NCI-H2107 treated with DMSO at 0.1 percent for 48 hours (cell line): ENCODE measurements around the gene TBX3.
"Not testable (repeated sequence)": the region's sequence is repeated elsewhere in the genome, so short reads cannot be mapped to it uniquely, and the experiment has no call there.

ENCODE experiments used
- DNase-seq: peaks from one replicate; lab custom pipeline; 2025; ENCODE audit not compliant: unreplicated experiment; lab: John Stamatoyannopoulos, UW

TBX3 gene

DNA sequence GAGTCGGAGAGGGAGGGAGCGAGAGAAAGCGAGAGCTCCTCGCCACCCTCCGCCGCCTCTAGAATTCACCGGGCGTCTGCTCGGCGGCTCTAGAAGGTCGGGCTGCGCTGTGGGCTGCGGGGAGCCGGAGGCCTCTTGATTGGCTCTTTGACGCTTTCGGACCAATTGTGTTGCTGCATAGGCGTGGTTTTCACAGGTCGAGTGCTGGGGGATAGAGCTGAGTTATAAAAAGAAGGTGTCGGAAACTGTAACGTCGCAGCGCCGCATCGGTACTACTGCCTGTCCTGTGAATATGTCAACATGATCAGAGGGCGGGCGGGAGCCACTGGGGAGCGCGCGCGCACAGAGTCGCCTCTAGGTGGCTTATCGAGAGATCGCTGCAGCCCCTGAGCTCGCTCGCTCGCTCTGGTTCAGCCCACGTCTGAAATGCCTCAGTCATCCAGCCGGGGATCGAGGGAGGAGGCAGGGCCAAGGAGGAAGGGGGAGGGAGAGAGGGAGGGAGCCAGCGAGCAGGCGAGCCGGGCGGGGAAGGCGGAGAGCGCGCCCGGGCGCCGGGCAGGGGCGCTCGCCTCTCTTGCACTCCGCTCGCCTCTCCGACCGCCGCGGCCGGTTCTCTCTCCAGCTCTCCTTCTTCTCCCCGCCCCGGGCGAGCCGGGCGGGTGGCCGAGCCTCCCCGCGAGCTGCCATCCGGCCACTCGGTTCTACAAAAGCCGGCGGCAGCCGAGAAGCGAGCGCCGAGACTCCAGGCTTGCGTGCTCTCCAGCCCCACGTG is at the start of gene TBX3:
TSS of gene TBX3 (minus strand) at position 78 of the 772 bp plus-strand sequence. CDS start 975 bp downstream, outside the sequence.
- no peak for DNase-seq

DNA sequence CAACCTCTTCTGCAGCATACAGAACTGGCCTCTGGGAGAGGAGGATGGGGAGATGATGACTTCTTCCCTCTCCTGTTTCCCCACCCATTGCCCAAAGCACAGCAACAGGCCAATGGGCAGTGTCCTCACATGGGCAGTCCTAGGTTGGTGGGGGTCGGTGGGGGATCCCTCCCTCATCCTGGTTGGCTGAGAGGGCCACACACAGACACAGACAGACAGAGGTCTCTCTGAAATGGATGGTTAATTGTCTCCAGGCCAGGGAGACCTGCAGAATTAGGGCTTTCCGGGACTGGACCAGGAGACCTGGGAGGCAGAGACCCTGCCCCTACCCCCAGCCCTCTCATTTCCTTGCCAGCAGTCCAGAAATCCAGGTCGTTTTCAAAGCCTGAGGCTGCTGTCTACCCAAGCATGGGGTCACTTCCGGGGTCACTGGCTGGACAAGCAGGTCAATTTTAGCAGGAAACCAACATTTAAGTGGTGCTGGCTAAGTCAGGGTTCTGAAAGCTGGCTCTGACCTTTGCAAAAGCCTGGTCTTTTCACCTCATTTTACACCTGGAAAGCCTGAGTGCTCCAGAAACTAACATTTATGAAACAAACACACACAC is 48.6 kb upstream of the TBX3 start:
- no peak for DNase-seq

DNA sequence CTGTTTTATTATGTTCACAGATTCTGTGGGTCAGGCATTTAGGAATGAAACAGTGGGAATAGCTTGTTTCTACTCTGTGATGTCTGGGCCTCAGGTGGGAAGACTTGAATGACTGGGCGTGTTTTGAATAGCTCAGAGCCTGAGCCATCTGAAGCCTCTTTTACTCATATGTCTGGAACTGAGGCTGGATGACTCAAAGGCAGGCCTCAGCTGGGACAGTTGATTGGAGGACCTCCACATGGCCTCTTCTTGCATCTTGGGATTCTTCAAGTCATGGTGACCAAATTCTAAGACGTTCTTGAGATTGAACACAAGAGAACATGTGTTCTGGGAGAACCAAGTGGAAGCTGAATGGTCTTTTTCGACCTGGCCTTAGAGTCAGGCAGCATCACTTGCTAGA is 45.8 kb upstream of the TBX3 start:
- no peak for DNase-seq

DNA sequence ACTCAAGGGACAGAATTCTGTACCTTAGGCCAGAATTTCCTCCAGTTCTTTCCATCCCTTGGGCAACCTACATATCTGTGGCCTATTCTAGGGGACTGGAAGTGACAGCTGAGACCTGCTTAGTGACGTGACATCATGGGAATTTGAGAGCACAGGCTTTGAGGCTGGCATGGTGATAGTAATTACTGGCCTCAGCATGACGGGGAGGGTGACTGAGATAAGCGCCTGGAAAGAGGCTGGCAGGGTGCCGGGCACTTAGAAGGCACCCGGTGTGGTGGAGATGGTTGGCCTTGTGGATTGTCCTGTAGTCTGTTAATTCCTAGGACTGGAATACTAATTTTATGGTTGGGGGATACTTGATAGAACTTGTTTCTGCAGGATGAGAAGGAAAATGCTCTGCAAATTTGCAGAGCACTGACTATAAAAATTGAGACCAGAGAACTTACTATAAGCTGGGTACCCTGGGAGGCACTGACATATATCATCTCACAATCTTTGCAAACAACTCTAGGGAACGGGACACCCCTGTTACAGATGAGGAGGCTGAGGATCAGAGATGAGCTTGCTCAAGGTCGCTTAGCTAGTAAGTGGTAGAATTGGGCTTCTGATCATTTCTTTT is 42.2 kb upstream of the TBX3 start:
- DNase-seq = no peak

DNA sequence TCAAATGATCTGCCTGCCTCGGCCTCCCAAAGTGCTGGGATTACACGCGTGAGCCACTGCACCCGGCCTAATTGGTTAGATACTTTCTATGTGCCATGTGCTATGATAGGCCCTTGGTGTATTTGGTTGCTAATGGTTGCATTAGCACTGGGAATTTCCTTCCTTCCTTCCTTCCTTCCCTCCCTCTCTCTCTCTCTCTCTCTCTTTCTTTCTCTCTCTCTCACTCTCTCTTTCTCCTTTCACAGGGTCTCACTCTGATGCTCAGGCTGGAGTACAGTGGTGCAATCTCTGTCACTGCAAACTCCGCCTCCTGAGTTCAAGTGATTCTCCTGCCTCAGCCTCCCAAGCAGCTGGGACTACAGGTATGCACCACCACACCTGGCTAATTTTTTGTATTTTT is 38.2 kb upstream of the TBX3 start:
- DNase-seq = not testable (repeated sequence)

DNA sequence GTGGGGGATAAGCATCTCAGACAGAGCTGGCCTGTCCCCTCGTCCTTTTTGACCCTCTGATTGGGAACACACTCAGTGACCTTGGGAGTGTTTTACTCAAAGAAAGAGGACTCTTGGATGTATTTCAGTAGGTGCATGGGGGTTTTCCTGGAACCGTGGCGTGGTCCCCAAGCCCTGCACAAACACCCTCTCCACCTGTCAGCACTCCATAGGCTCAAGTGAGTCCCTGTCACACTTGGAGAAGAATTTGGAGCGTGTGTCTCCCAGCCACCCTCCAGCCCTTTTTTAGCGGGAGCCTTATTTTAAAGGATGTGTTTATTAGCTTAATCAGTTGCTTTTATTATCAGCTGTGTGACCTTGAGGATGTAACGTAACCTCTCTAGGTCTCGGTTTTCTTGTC is 37.3 kb upstream of the TBX3 start:
- DNase-seq = no peak

DNA sequence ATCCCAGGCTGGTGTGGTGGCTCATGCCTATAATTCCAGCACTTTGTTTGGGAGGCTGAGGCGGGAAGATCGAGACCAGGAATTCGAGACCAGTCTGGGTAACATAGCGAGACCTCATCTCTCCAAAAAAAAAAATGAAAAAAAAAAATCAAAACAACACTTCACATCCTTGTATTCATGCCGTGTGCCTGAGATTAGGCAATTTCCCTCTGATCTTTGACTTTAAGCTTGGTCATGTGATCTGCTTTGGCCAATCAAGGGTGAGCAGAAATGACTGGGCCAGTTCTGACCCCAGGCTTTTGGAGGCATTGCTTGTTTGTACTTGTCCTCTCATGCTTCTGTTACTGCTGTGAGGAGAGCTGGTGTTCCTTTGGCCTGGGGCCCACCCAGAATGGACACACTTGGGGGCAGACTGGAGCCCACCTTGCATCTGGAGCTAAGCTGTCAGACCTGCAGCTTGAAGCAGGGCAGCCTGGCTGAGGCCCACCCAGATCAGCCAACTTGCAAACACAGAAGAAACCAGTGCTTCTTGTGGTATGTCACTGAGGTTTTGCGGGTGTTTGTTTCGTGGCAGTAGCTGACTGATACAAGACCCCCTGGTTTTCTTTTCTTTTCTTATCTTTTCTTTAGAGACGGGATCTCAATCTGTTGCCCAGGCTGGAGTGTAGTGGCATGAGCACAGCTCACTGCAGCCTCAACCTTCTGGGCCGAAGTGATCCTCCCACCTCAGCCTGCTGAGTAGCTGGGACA is 29.7 kb upstream of the TBX3 start:
- DNase-seq = no peak

DNA sequence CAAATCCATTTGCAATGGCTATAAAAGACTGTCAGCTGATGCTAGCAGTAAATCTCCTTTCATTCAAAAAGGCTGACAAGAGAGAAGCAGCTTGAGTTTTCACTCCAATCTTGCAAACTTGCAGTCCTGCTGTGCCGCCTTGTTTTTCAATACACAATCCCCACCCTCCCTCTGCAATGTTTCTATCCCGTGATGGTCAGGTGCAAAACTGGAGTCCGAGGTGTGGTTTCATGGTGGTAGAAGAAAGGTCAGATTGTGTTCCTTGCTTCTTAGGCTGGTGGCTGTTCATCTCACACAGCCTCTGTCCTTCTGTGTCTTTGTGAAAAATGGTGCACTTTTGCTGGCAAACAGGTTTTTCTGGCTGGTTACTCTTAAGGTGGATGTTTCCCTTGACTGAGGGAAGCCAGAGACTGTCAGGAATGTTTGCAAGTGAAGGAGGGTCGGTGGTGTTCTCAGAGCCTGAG is 27.7 kb upstream of the TBX3 start:
- DNase-seq = no peak

DNA sequence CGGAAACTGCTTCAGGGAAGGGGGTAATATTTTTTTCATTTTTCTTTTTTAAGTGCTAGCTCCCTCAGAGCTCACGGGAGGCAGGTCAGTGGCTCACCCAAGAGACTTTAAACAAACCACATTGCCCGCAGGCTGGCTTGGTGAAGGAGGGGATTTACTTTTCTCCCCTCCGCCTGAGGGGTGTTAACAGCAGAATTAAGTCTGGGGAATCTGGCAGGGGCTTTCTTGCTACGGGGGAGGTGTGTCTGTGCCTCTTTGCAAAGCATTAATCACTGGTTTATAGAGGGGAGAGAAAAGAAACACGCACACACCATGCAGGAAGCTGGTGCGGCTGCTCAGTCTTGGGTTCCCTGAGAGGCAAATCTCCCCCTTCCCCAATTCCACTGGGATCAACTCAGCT is 26.2 kb upstream of the TBX3 start:
- DNase-seq = no peak

DNA sequence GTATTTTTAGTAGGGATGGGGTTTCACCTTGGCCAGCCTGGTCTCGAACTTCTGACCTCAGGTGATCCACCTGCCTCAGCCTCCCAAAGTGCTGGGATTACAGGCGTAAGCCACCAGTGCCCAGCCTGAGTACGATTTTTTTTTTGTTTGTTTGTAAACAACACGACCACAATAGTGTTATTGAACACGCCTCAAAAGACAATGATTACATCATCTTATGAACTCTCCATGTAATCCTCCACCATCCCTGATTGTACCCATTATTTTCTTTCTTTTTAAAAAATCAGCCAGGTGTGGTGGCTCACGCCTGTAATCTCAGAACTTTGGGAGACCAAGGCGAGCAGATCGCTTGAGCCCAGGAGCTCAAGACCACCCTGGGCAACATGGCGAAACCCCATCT is 25.1 kb upstream of the TBX3 start:
- DNase-seq = no peak

DNA sequence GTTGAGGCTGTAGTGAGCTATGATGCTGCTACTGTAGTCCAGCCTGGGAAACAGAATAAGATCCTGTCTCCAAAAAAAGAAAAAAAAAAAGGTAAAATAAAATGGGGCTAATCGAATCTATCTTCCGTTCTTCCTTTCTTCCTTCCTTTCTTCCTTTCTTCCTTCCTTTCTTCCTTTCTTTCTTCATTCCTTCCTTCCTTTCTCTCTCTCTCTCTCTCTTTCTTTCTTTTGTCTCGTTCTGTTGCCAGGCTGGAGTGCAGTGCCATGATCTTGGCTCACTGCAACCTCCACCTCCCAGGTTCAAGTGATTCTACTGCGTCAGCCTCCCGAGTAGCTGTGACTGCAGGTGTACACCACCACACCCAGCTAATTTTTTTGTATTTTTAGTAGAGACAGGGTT is 24.6 kb upstream of the TBX3 start:
- not testable (repeated sequence) for DNase-seq

DNA sequence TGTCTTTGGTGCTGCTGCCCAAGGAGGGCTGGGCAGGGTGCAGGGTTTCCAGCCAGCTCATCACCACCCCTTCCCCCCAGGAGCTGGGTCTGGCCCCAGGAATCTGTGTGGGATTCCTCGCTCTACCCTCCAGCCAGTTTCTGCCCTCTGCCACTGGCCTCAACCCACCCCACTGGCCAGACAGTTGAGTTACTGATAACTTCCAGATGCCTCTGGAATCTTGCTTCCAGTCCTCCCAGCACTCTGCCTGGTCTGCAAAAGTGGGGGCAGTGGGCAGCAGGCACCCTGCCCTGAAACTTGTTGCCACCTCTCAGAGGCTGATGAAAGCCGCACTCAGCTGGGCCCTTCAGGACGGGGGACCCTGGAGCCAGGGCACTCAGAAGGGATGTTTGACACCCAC is 20.1 kb upstream of the TBX3 start:
- DNase-seq = no peak

DNA sequence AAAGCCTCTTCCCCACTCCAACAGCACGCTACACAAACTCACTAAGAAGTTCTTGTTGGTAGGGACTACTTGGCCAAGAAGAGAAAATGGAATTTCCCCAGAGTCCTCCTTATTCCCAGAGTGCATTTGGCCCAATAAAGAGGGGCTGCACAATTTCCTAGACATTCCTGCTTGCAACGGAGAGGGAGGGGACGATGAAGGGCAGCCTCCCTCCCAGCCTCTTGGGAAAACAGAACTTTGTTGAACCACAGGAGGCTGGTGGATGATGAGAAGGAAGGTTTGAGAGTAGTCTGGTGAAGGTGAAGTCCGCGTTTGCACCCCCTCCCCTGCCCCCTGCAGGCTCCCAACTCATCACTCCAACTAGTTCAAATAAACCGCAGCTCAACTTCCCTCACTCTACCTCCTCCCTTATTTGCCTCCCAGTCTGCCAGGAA is 19.1 kb upstream of the TBX3 start:
- DNase-seq = no peak

DNA sequence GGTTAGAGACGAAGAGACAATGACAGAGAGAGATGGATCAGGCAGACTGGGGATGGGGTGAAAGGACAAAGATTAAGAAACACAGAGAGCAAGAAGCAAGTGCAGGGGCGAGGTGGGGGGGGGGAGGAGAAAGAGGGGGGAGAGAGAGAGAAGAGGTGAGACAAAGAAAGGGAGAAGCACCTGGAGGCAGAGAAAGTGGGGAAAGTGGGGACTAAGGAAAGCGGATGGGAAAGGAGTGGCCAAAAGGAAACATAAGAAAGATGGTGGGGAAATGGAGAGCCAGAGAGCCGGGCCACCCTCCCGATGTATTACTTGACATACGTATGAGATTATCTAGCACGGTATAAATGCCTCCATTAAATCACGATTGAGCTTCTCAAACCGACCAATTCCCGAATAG is 18.5 kb upstream of the TBX3 start:
- DNase-seq = no peak

DNA sequence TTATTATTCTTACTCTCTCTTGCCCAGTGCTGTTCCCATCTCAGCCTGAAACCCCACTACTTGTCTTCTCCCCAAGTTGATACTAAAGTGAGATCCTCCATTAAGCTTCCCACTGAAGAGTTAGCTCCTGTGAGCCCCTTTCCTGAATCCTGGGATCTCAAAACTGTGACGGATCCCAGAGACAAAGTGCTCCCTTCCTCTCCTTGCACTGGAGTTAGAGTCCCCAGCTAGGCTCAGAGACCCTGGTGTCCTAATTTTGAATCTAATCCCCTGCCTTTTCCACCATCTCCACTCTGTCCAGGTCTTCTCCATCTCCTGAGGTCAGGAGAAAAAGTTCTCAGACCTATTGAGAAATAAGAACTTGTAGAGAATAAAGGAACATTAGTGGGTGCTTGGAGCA is 17.6 kb upstream of the TBX3 start:
- DNase-seq = no peak

DNA sequence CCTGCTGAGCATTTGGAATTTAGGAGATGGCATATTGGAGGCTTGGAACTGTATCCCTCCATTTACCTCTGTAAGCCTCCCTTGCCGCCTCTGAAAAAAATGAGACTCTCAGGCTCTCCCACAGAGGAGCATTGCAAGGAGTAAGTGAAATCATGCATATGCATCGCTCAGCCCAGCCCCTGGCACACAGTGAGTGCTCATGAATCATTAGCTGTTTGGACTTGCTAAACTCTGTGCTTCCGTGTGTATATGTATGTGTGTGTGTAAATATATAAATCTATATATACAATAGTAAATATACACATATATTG is 17.1 kb upstream of the TBX3 start:
- DNase-seq = no peak

DNA sequence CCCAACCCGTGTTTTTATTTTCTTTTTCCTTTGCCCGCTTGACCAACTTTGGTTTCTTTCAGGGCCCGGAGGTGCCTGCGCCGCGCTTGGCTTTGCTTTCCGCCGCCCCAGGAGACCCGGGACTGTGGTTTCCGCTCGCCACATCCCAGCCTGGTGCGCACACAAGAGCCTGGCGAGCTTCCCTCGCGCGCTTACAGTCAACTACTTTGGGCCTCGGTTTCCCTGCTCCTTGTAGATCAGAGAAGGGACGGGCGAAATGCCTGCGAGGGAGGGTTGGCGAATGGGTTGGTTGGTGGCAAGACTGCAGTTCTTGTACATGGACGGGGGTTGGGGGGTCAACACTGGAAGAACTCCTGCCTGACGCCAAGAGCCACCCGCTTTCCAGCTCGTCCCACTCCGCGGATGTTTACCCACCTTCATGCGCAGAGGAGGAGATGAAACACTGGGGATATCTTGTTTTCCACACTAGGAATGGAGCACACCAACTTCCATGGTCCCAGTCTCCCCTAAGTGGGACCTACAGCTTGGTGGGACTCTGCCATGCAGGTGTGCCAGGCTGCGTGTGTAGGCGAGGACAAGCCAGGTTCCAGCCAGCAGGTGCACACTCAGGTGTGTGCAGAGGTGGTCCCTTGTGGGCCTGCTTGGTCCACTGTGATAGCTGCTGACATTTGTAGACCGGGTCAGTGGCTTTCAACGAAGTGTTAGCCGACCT is 16.6 kb upstream of the TBX3 start:
- DNase-seq = no peak

DNA sequence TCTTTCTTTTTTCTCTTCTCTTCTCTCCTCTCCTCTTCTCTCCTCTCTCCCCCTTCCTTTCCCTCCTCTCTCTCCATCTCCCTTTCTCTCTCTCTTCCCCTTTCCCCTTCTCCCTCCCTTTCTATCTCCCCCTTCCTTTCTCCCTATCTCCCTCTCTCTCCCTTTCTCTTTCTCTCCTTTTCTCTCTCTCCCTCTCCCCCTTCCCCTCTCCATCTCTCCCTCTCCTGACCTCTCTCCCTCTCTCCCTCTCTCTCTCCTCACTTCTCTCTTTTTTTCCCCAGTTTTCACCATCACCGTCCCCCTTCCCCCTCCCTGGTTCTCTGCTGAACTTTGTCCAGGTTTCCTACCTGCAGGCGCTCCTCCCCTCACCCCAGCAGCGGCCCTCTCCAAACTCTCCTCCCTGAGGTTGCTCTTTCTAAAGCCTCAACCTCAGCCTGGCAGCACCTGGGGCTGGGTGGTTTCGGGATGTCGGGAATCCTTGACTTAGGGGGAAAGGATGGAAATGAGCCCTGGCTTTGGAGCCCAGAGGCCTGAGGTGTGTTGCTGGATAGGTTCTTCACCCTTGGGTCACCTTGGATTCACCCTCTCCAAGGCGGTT is 14.7 kb upstream of the TBX3 start:
- no peak for DNase-seq

DNA sequence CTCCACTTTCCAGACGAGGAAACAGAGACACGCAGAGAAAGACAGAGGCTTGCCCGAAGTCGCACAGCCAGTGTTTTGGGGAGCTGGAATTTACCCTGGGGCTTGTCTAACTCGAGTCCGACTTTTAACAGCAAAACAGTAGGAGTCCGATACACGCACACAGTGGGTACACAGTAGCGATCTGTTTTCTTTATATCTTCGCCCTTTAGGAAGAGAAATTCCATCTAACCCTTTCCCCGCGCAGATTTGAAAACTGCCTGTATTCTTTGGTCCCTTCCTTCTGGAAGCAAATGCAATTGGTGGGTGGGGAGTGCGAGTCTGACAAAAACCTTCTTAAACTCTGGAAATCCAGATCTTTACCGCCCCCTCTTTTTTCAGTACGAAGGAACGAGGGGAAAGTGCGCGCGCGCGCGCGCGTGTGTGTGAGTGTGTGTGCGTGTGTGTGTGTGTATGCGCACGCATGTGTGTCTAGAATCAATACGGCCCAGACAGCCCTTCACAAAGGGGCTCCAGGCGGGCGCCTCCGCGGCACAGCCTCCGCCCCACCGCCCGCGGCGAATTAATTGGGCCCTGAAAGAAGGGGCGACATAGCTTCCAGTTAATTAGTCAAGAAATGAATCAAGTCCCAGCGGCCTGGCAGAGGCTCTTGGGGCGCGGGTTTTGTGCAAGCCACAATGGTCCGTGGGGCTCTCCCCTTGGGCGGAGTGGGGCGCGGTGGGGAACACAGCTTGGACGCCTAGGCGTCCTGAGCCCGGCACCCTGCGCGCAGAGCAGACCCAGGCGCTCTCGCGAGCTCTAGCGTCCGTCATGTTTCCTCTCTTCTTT is 14.0 kb upstream of the TBX3 start:
- no peak for DNase-seq

DNA sequence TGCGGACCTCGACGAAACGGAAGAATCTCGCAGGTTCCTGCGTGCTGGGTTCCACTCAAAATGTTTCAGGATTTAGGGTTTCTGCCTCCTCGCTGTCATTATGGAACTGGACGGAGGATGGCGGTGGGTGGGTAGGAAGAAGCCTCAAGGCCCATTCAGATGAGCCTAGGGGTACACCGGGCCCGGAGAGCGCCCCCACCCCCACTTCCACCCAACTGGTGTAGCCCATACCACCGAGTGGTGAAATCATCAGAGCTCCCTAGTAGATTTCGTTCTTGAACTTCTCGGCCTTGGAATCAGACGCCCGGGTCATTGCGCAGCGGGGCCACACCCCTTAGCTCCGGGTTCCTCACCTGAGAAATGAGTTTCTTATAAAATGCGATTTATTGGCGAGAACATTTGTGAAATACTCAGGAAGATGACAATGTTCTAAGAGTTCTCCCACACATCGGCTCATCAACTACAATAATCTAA is 13.3 kb upstream of the TBX3 start:
- DNase-seq = no peak
